ENCODE data around the gene ARPC4. TPM values are rescaled to one million over a fixed set of nuclear protein-coding genes. Genes with fewer than 3 reads are reported as not detected.

Gene ARPC4
- total RNA-seq, 1 donor from 2014 or later = 62.0 TPM

GRCh38 chr3:9809615-9810432 lies 16.9 kb downstream of the ARPC4 start, which contains the start of gene TTLL3:
Gene TTLL3, plus strand, starts transcription at chr3:9810262. Its CDS starts 400 bp downstream, at chr3:9810662.
- DNase-seq = peak; percentile 89
- intact Hi-C loops (cut with DNase I) = no loop called here
- peak; percentile 89 for ATAC-seq (ENCODE audit: poor library complexity)

GRCh38 chr3:9810433-9810770 lies 17.5 kb downstream of the ARPC4 start:
- intact Hi-C loops (cut with DNase I) = no loop called here
- no peak for ATAC-seq (ENCODE audit: poor library complexity)
- DNase-seq = no peak

GRCh38 chr3:9810846-9811245 lies 18.0 kb downstream of the ARPC4 start:
- intact Hi-C loops (cut with DNase I) = no loop called here
- DNase-seq = no peak
- ATAC-seq (ENCODE audit: poor library complexity) = no peak

GRCh38 chr3:9812870-9813483 lies 20.1 kb downstream of the ARPC4 start:
- ATAC-seq (ENCODE audit: poor library complexity) (no peak), DNase-seq (no peak)
- intact Hi-C loops (cut with DNase I) = no loop called here

- intact Hi-C loops (cut with DNase I) = no loop called here
- ATAC-seq (ENCODE audit: poor library complexity) = no peak
- no peak for DNase-seq
Measured at GRCh38 chr3:9815986-9816385, 23.1 kb downstream of the ARPC4 start.

GRCh38 chr3:9817436-9817835 lies 24.6 kb downstream of the ARPC4 start:
- DNase-seq = no peak
- ATAC-seq (ENCODE audit: poor library complexity) = no peak

GRCh38 chr3:9818666-9819335 lies 25.9 kb downstream of the ARPC4 start:
- ATAC-seq (ENCODE audit: poor library complexity) = no peak
- no peak for DNase-seq
- intact Hi-C loops (cut with DNase I) = no loop called here

More at GRCh38 chr3:9817436-9817835, 24.6 kb downstream of the ARPC4 start:
- intact Hi-C loops (cut with DNase I) = no loop called here

GRCh38 chr3:9820543-9820942 lies 27.7 kb downstream of the ARPC4 start:
- DNase-seq (peak; percentile 9), ATAC-seq (ENCODE audit: poor library complexity) (no peak)
- intact Hi-C loops (cut with DNase I) = no loop called here

GRCh38 chr3:9820946-9821345 lies 28.1 kb downstream of the ARPC4 start:
- intact Hi-C loops (cut with DNase I) = no loop called here
- no peak for ATAC-seq (ENCODE audit: poor library complexity)
- DNase-seq = peak; percentile 1

GRCh38 chr3:9825451-9826040 lies 32.7 kb downstream of the ARPC4 start:
- DNase-seq = no peak
- intact Hi-C loops (cut with DNase I) = no loop called here
- ATAC-seq (ENCODE audit: poor library complexity) = no peak

GRCh38 chr3:9826815-9827573 lies 34.1 kb downstream of the ARPC4 start:
- intact Hi-C loops (cut with DNase I) = no loop called here
- no peak for DNase-seq
- no peak for ATAC-seq (ENCODE audit: poor library complexity)

GRCh38 chr3:9828801-9829755 lies 36.2 kb downstream of the ARPC4 start:
- intact Hi-C loops (cut with DNase I) = no loop called here
- no peak for ATAC-seq (ENCODE audit: poor library complexity)
- no peak for DNase-seq

GRCh38 chr3:9831253-9831652 lies 38.4 kb downstream of the ARPC4 start:
- intact Hi-C loops (cut with DNase I) = no loop called here
- DNase-seq (no peak), ATAC-seq (ENCODE audit: poor library complexity) (no peak)

GRCh38 chr3:9833078-9833477 lies 40.2 kb downstream of the ARPC4 start:
- ATAC-seq (ENCODE audit: poor library complexity) (no peak), DNase-seq (no peak)
- intact Hi-C loops (cut with DNase I) = no loop called here

- ATAC-seq (ENCODE audit: poor library complexity) (no peak), DNase-seq (no peak)
- intact Hi-C loops (cut with DNase I) = no loop called here
Measured at GRCh38 chr3:9834520-9835380, 41.9 kb downstream of the ARPC4 start.

- intact Hi-C loops (cut with DNase I) = no loop called here
- ATAC-seq (ENCODE audit: poor library complexity) (no peak), DNase-seq (no peak)
Measured at GRCh38 chr3:9837701-9838582, 45.1 kb downstream of the ARPC4 start.

Measured in Right ventricle myocardium superior (tissue), 1 donor.